Measurements from ENCODE around the gene EFNB1. TPM values are rescaled to one million over a fixed set of nuclear protein-coding genes. Genes with fewer than 3 reads are reported as not detected.

The EFNB1 gene
- polyA plus RNA-seq, 1 experiment = 19.1 TPM

GRCh38 chrX:68847172-68847571 lies 18.4 kb downstream of the EFNB1 start:
- no peak for DNase-seq (ENCODE audit: low read depth, low spot score)
- no peak overlapping the region for H3K4me3 ChIP-seq (ENCODE audit: low read depth, low read length)
- POLR2A ChIA-PET = interaction anchor here (1.0 kb wide), 1 partner anchor 19 kb away, joined by 4 read pairs; the partner anchor contains the start of gene EFNB1
- H3K27ac ChIP-seq (ENCODE audit: low read depth, low read length) = no peak overlapping the region
- no peak for TF ChIP-seq CTCF (IDR thresholded peaks at IDR 0.05; ENCODE audit: low read depth, low read length)
- CTCF ChIA-PET = no interaction called here
- H3K27me3 ChIP-seq (ENCODE audit: control insufficient read depth, insufficient read depth, low read length) = peaks cover 2% of the 10 kb centered on the region
- H3K9me3 ChIP-seq (ENCODE audit: control insufficient read depth, insufficient read depth, low read length) = no peaks in the 10 kb centered on the region

DNA sequence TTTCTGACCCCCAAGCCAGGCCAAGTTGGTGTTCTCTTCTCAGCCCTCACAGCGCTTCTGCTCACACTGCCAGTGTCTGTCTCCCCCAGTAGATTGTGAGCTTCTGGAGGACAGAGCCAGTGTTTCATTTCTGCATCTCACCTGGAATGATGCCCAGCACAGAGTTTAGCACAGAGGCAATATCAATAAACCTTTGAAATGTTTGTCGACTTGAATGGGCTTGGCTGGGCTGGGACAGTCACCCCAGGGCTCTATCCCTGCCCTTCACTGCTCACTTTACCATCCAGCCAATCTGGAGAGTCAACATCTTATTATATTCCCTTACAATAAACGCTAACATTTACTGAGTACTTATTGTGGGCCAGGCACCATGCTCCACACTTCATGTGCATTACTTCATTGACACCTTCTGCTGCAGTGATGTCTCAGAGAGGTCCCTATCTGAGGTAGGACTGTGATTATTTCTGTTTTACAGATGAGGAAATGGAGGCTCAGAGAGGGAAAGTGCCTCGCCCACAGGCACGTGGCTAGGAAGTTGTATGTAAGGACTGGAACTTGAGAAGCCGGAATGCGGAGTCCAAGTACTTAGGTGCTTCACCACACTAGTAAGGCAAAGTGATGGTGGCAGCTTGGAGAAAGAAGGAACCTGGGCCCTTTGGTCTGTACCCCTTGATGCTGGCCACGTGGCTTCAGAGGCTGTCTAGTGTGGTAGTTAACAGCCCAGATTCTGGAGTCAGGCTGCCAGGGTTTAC lies 19.5 kb downstream of the EFNB1 start:
- POLR2A ChIA-PET = no interaction called here
- no peak overlapping the region for H3K4me3 ChIP-seq (ENCODE audit: low read depth, low read length)
- no peak for TF ChIP-seq CTCF (IDR thresholded peaks at IDR 0.05; ENCODE audit: low read depth, low read length)
- H3K27ac ChIP-seq (ENCODE audit: low read depth, low read length) = no peak overlapping the region
- no peaks in the 10 kb centered on the region for H3K9me3 ChIP-seq (ENCODE audit: control insufficient read depth, insufficient read depth, low read length)
- CTCF ChIA-PET = no interaction called here
- peaks cover 2% of the 10 kb centered on the region for H3K27me3 ChIP-seq (ENCODE audit: control insufficient read depth, insufficient read depth, low read length)
- DNase-seq (ENCODE audit: low read depth, low spot score) = no peak

- Histone ChIP-seq H3K9me3 (ENCODE audit: control insufficient read depth, insufficient read depth, low read length) (no peaks in the 10 kb centered on the region), H3K27me3 (ENCODE audit: control insufficient read depth, insufficient read depth, low read length) (peaks cover 2% of the 10 kb centered on the region), H3K4me3 (ENCODE audit: low read depth, low read length) (no peak overlapping the region), H3K27ac (ENCODE audit: low read depth, low read length) (no peak overlapping the region)
- CTCF ChIA-PET = no interaction called here
- no peak for TF ChIP-seq CTCF (IDR thresholded peaks at IDR 0.05; ENCODE audit: low read depth, low read length)
- POLR2A ChIA-PET = no interaction called here
- no peak for DNase-seq (ENCODE audit: low read depth, low spot score)
These were observed 22.3 kb downstream of the EFNB1 start for GRCh38 chrX:68851082-68851481.

DNA sequence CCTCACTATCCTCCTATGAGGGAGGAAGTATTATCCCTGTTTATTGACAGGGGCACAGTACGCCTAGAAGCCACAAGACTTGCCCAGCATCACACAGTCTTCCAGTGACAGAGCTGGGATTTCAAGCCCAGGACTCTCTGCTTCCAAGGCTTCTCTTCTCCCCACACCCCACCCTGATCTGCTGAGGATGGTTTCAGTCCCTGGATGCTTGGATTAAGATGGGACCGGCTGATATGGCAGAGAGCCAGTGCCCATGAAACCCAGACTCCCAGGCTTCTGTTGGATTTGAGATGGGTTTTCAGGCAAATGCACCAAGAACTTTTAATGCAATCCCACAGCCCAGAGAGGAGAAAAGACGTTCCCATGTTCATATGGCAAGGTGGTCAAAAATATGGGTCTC lies 23.2 kb downstream of the EFNB1 start:
- Histone ChIP-seq H3K27ac (ENCODE audit: low read depth, low read length) (no peak overlapping the region), H3K4me3 (ENCODE audit: low read depth, low read length) (no peak overlapping the region), H3K27me3 (ENCODE audit: control insufficient read depth, insufficient read depth, low read length) (peaks cover 2% of the 10 kb centered on the region), H3K9me3 (ENCODE audit: control insufficient read depth, insufficient read depth, low read length) (no peaks in the 10 kb centered on the region)
- no peak for DNase-seq (ENCODE audit: low read depth, low spot score)
- POLR2A ChIA-PET = no interaction called here
- CTCF ChIA-PET = no interaction called here
- no peak for TF ChIP-seq CTCF (IDR thresholded peaks at IDR 0.05; ENCODE audit: low read depth, low read length)

DNA sequence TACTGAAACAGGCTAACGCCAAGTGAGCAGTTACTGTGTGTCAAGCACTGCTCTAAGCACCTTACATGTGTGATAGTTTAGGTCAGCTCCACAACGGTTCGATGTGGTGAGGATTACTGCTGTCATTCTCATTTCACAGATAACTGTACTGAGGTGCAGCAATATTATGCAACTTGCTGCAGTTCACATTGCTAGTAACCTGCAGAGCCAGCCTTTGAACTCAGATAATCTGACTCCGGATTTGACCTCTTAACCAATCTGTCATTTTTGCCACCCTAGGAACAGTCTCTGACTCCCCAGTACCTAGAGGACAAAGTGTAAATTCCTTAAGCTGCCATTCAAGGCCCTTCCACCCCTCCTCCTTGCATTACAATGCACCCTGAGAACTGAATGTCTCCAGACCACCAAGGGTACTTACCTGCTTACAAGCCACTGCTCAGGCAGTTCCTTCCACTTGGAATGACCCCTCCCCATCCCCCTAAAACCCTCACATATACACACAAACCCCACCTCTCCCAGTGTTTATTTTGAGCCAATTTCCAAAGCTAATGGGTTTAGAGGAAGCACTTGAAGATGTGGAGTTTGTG lies 24.9 kb downstream of the EFNB1 start:
- ChIA-PET CTCF (no interaction called here), POLR2A (no interaction called here)
- Histone ChIP-seq H3K4me3 (ENCODE audit: low read depth, low read length) (no peak overlapping the region), H3K27me3 (ENCODE audit: control insufficient read depth, insufficient read depth, low read length) (peaks cover 2% of the 10 kb centered on the region), H3K27ac (ENCODE audit: low read depth, low read length) (no peak overlapping the region), H3K9me3 (ENCODE audit: control insufficient read depth, insufficient read depth, low read length) (no peaks in the 10 kb centered on the region)
- no peak for DNase-seq (ENCODE audit: low read depth, low spot score)
- TF ChIP-seq CTCF (IDR thresholded peaks at IDR 0.05; ENCODE audit: low read depth, low read length) = no peak

Measured in AG04450 (cell line).